Stomach (tissue), 19 donors: ENCODE results near the gene TAP1. TPM values are rescaled to one million over a fixed set of nuclear protein-coding genes. Genes with fewer than 3 reads are reported as not detected.

Source experiments
- DNase-seq, 2 donors: peaks; one replicate each; pipeline versions ENCODE4 v3.0.0 to v3.0.0-alpha.2; 2013 to 2019
- H3K27ac ChIP-seq, 5 donors: fragments of 200-600 bp in 4 of 5; sonication (generic) in 4 of 5; one replicate each; pipeline ENCODE4 v1.5.1; 2013 to 2019; ENCODE audit warnings: mild to moderate bottlenecking in 1 of 5, moderate library complexity in 1 of 5
- H3K27me3 ChIP-seq, 3 donors: fragments of 200-600 bp; sonication (generic); one replicate each; pipeline ENCODE4 v1.5.1; 2017 to 2019; ENCODE audit warnings: mixed run types in 1 of 3
- H3K36me3 ChIP-seq, 4 donors: fragments of 200-600 bp; sonication (generic); 1 replicate in 3 of 4; 2 replicates in 1 of 4; pipeline ENCODE4 v1.5.1; 2016 to 2019
- H3K4me1 ChIP-seq, 4 donors: fragments of 200-600 bp; sonication (generic); one replicate each; pipeline ENCODE4 v1.5.1; 2016 to 2019
- H3K4me3 ChIP-seq, 4 donors: fragments of 200-600 bp; sonication (generic) in 3 of 4; one replicate each; pipeline ENCODE4 v1.5.1; 2016 to 2019; ENCODE audit warnings: mild to moderate bottlenecking in 1 of 4
- H3K9me3 ChIP-seq, 4 donors: fragments of 200-600 bp; sonication (generic); one replicate each; pipeline ENCODE4 v1.5.1; 2016 to 2019
- EP300 ChIP-seq: sonication (generic); formaldehyde crosslinking; IDR thresholded peaks from one replicate; pipeline ENCODE4 v1.6.1; 2017; ENCODE audit warnings: antibody characterized with exemption
- POLR2A ChIP-seq, 4 donors: fragments of 450-650 bp; IDR thresholded peaks; one replicate each; pipeline ENCODE4 v1.6.1; 2016; ENCODE audit warnings: antibody characterized with exemption in 4 of 4, control low read depth in 2 of 4, mild to moderate bottlenecking in 1 of 4, moderate library complexity in 1 of 4
- POLR2AphosphoS5 ChIP-seq, 3 donors: sonication (generic); formaldehyde crosslinking; IDR thresholded peaks; one replicate each; pipeline ENCODE4 v1.6.1; 2016; ENCODE audit warnings: antibody characterized with exemption in 3 of 3
- WGBS, 5 donors: extraction: QIAGEN DNeasy Blood & Tissue Kit in 3 of 5; methylation state at CpG; one replicate each; pipeline versions ENCODE4 v1.1.5 to v1.1.7; 2013 to 2018; 5-methylcytosine and 5-hydroxymethylcytosine counted together
- intact Hi-C: fragments of 100-400 bp; cut with DNase I; formaldehyde crosslinking; loops from one replicate; pipeline ENCODE4 v1.15.1; 2023; ENCODE audit warnings: low total_unique reads
- long read RNA-seq, 10 donors: transcript quantifications; one replicate each; lab custom pipeline, GENCODE V29; 2026
- polyA plus RNA-seq, 3 donors: library from polyadenylated mRNA; stranded (reverse); fragments of 200-250 nt; gene quantifications; one replicate each; pipeline ENCODE4 v1.2.3, GENCODE V29; 2013
- total RNA-seq, 5 donors: library from RNA; depleted of rRNA; stranded (reverse); fragments of >200 nt; gene quantifications; one replicate each; pipeline versions ENCODE4 v1.1.0 to v1.2.3, GENCODE V29; 2014 to 2016
- TF ChIP-seq, protein P1 (sequence below), 7 experiments: fragments of 450-650 bp in 4 of 7; fragments of 200-600 bp in 3 of 7; sonication (generic) in 3 of 7; IDR thresholded peaks; one replicate each; pipeline ENCODE4 v1.5.1; 2016 to 2019; ENCODE audit warnings: antibody characterized with exemption in 7 of 7, control low read depth in 2 of 7, mild to moderate bottlenecking in 1 of 7
- donor health status: healthy with polysubstance abuse.
- donor health status: Bipolar disorder and iron deficiency.
- donor health status: healthy.

Gene TAP1, protein sequence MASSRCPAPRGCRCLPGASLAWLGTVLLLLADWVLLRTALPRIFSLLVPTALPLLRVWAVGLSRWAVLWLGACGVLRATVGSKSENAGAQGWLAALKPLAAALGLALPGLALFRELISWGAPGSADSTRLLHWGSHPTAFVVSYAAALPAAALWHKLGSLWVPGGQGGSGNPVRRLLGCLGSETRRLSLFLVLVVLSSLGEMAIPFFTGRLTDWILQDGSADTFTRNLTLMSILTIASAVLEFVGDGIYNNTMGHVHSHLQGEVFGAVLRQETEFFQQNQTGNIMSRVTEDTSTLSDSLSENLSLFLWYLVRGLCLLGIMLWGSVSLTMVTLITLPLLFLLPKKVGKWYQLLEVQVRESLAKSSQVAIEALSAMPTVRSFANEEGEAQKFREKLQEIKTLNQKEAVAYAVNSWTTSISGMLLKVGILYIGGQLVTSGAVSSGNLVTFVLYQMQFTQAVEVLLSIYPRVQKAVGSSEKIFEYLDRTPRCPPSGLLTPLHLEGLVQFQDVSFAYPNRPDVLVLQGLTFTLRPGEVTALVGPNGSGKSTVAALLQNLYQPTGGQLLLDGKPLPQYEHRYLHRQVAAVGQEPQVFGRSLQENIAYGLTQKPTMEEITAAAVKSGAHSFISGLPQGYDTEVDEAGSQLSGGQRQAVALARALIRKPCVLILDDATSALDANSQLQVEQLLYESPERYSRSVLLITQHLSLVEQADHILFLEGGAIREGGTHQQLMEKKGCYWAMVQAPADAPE
- 10 to 100 TPM; 16.0 to 54.7 (median 29.6) TPM for total RNA-seq
- 100 to 1,000 TPM in 1 of 3 donors, 10 to 100 TPM in 2; 10.8 to 117 (median 15.5) TPM for polyA plus RNA-seq
- long read RNA-seq, donor 1, partial matches to known transcripts: 0 of 4 reads
- long read RNA-seq, donor 1, other reads (novel, unspliced or antisense): 0 of 4 reads
- long read RNA-seq, donor 2, partial matches to known transcripts: 0 of 1 reads
- long read RNA-seq, donor 2, other reads (novel, unspliced or antisense): 0 of 1 reads
- long read RNA-seq, donor 3, partial matches to known transcripts: 0 of 1 reads
- long read RNA-seq, donor 3, other reads (novel, unspliced or antisense): 0 of 1 reads
- long read RNA-seq, donor 4: 0 reads
- long read RNA-seq, donor 5, partial matches to known transcripts: 0 of 2 reads
- long read RNA-seq, donor 5, other reads (novel, unspliced or antisense): 0 of 2 reads
- long read RNA-seq, donor 6, transcript TAP1-201 (11 exons, 2,959 nt): major isoform, 10 of 11 reads
- long read RNA-seq, donor 6, partial matches to known transcripts: 0 of 11 reads
- long read RNA-seq, donor 6, other reads (novel, unspliced or antisense): 0 of 11 reads
- long read RNA-seq, donor 7, transcript TAP1-201 (11 exons, 2,959 nt): major isoform, 5 of 25 reads
- long read RNA-seq, donor 7, partial matches to known transcripts: 6 of 25 reads
- long read RNA-seq, donor 7, other reads (novel, unspliced or antisense): 14 of 25 reads
- long read RNA-seq, donor 8: 0 reads
- long read RNA-seq, donor 9, partial matches to known transcripts: 0 of 2 reads
- long read RNA-seq, donor 9, other reads (novel, unspliced or antisense): 0 of 2 reads
- long read RNA-seq, donor 10, partial matches to known transcripts: 0 of 3 reads
- long read RNA-seq, donor 10, other reads (novel, unspliced or antisense): 0 of 3 reads

DNA sequence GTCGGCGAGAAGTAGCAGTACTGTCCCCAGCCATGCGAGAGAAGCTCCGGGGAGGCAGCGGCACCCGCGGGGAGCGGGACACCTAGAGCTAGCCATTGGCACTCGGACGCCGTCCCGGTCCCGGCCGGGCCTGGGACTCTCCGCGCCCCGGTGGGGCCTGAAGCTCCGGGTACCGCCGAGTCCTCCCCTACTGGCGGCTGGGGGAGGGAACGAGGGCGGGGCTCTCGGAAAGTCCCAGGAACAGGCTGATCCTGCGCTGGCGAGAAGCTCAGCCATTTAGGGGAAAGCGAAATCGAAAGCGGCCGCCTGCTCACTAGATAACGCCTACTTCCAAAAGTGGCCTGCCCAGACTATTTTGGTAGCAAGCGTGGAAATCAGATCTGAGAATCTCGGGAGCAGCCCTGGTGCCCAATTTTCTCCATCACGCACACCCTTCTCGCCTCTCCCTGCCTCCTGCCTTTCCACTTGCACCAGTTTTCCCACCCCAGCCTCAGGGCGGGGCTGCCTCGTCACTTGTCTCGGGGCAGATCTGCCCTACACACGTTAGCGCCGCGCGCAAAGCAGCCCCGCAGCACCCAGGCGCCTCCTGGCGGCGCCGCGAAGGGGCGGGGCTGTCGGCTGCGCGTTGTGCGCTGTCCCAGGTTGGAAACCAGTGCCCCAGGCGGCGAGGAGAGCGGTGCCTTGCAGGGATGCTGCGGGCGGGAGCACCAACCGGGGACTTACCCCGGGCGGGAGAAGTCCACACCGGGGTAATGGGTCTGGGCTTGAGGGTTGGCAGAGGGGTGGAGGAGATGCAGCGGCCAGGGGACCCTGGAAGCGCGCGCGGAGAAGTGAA is at the start of gene TAP1, which contains the start of gene PSMB9:
Gene TAP1, minus strand, starts transcription at position 164 of the 835 bp plus-strand sequence. Its CDS starts 68 bp downstream, at position 96.
Gene PSMB9, plus strand, starts transcription at position 652 of the 835 bp plus-strand sequence. Its CDS starts 38 bp downstream, at position 690.
- peak within 1 kb of the TSS; percentile 90 to 99 (median 99) for H3K27ac ChIP-seq
- peak within 1 kb of the TSS; percentile 58 to 94 (median 82) for H3K4me3 ChIP-seq
- H3K4me1 ChIP-seq: peaks cover 19 to 56% (median 43%) of the 10 kb centered on the region in 4 donors
- peaks cover 19 to 62% (median 48%) of the 10 kb centered on the region in 4 donors for H3K36me3 ChIP-seq
- WGBS, 5 donors: 0% methylated on average over 46 to 68 of the region's 68 CpGs
- no peaks in the 10 kb centered on the region for H3K27me3 ChIP-seq
- TF ChIP-seq POLR2A (IDR thresholded peaks at IDR 0.05): peak in 1 of 4 donors; percentile 67
- TF ChIP-seq, protein P1, sequence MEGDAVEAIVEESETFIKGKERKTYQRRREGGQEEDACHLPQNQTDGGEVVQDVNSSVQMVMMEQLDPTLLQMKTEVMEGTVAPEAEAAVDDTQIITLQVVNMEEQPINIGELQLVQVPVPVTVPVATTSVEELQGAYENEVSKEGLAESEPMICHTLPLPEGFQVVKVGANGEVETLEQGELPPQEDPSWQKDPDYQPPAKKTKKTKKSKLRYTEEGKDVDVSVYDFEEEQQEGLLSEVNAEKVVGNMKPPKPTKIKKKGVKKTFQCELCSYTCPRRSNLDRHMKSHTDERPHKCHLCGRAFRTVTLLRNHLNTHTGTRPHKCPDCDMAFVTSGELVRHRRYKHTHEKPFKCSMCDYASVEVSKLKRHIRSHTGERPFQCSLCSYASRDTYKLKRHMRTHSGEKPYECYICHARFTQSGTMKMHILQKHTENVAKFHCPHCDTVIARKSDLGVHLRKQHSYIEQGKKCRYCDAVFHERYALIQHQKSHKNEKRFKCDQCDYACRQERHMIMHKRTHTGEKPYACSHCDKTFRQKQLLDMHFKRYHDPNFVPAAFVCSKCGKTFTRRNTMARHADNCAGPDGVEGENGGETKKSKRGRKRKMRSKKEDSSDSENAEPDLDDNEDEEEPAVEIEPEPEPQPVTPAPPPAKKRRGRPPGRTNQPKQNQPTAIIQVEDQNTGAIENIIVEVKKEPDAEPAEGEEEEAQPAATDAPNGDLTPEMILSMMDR (IDR thresholded peaks at IDR 0.05): peak in 5 of 7 experiments; percentile 66 to 93 (median 87)
- peak; percentile 82 for TF ChIP-seq EP300
- TF ChIP-seq POLR2AphosphoS5 (IDR thresholded peaks at IDR 0.05): peak; percentile 86 to 94 (median 92)
- peak; percentile 96 to 97 for DNase-seq
- H3K9me3 ChIP-seq: no peaks in the 10 kb centered on the region
- intact Hi-C loops: no loop called here

DNA sequence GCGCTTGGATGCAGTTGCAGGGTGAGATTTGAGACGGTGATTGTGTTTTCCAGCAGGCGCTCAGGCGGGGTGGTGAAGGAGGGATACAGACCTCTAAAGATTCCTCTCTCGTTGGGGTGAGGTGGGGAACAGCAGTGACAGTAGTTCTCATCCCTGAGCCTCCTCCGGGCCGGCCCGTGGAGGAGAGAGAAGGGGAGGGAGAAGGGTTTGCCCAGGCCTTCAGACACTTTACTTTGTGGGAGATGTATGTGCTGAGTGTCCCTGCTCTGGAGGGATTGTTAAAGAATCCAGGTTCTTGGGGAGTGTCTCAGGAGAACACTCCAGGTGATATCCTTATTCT is 41.5 kb upstream of the TAP1 start:
- H3K4me3 ChIP-seq: peak overlapping the region; percentile 70 to 77 (median 73)
- peak overlapping the region; percentile 89 to 97 (median 92) for H3K27ac ChIP-seq
- H3K4me1 ChIP-seq: peaks cover 8 to 26% (median 17%) of the 10 kb centered on the region in 4 donors
- no peak for TF ChIP-seq EP300
- no peak for TF ChIP-seq POLR2A (IDR thresholded peaks at IDR 0.05)
- TF ChIP-seq, protein P1 (IDR thresholded peaks at IDR 0.05): no peak
- TF ChIP-seq POLR2AphosphoS5 (IDR thresholded peaks at IDR 0.05): no peak
- no peaks in the 10 kb centered on the region for H3K27me3 ChIP-seq
- no peaks in the 10 kb centered on the region for H3K9me3 ChIP-seq
- WGBS, 5 donors: 0 to 1% (median 0%) methylated on average over 8 of the region's 8 CpGs
- H3K36me3 ChIP-seq: no peaks in the 10 kb centered on the region
- intact Hi-C loops: no loop called here
- DNase-seq: no peak

DNA sequence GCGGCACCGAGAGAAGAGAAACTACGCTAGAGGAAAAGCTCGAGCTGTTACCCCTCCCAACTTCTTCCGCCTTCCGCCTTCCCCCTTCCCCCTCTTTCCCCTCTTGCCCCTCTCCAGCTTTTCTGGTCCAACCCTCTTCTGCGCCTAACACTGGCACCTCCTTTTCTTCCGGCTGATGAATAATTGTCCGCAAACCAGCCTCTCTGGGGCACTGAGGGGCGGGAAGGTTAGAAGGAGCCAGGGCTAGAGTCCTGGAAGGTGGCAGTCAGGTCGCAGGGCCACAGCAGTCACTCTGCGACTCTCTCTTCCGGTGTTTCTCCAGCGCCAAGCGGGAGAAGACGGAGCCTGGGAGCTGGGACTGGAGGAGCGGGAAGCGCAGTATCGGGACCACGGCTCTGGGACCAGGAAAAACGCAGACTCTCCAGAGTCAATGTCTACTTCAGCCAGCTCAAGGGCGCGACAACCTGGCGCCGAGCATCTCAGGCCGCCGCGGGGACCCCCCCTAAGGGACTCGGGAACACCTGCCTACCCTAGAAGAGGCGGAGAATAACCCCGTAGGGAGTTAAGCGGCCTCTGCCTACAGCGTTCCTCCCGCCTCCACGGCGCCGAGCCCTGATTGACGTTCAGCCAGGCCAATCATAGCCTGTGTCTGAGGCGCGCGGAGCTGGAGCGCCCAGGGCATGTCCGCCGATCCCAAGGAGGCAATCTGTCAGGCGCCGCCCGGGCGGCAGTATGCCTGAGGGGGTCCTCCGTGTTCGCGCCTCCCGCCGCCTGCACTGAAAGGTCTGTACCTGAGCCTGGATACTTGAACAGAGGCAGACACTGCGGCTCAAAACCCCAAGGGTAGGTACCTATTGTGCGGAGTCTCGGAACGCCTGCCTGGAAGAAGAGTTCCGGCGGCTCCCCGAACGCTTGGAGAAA is 40.8 kb upstream of the TAP1 start:
- Histone ChIP-seq H3K4me3 (peak overlapping the region; percentile 70 to 77 (median 73)), H3K36me3 (no peaks in the 10 kb centered on the region), H3K27ac (peak overlapping the region; percentile 89 to 97 (median 92)), H3K27me3 (no peaks in the 10 kb centered on the region), H3K4me1 (peaks cover 8 to 26% (median 17%) of the 10 kb centered on the region in 4 donors), H3K9me3 (no peaks in the 10 kb centered on the region)
- WGBS, 5 donors: 0 to 1% (median 0%) methylated on average over 42 to 61 of the region's 61 CpGs
- peak in 1 of 4 donors; percentile 70 for TF ChIP-seq POLR2A (IDR thresholded peaks at IDR 0.05)
- TF ChIP-seq EP300: no peak
- TF ChIP-seq POLR2AphosphoS5 (IDR thresholded peaks at IDR 0.05): peak; percentile 47 to 79 (median 78)
- intact Hi-C loops: no loop called here
- DNase-seq: peak; percentile 96 to 98
